GM21526 (cell line): ENCODE data around the gene MAD1L1.

Experiments used
- ATAC-seq: cut with Tn5 transposase; IDR thresholded peaks from one replicate; pipeline ENCODE4 v1.9.1; 2021; ENCODE audit warnings: moderate library complexity; ENCODE audit not compliant: unreplicated experiment, low FRiP score

MAD1L1 gene

GRCh38 chr7:2108071-2108455, 124.7 kb downstream of the MAD1L1 start:
- no peak for ATAC-seq

GRCh38 chr7:2107386-2108070, 125.2 kb downstream of the MAD1L1 start:
- no peak for ATAC-seq

- no peak for ATAC-seq
Measured at GRCh38 chr7:2106924-2107323, 125.8 kb downstream of the MAD1L1 start.

GRCh38 chr7:2106440-2106839, 126.3 kb downstream of the MAD1L1 start:
- no peak for ATAC-seq

- ATAC-seq, result no peak
Measured at GRCh38 chr7:2105917-2106316, 126.8 kb downstream of the MAD1L1 start.

- no peak for ATAC-seq
Measured at GRCh38 chr7:2105280-2105679, 127.5 kb downstream of the MAD1L1 start.

- ATAC-seq, result no peak
Measured at GRCh38 chr7:2104716-2105115, 128.0 kb downstream of the MAD1L1 start.

GRCh38 chr7:2104107-2104710, 128.5 kb downstream of the MAD1L1 start:
- ATAC-seq, result no peak

GRCh38 chr7:2103071-2103898, 129.5 kb downstream of the MAD1L1 start:
- no peak for ATAC-seq

- ATAC-seq, result no peak
Measured at GRCh38 chr7:2102375-2102723, 130.4 kb downstream of the MAD1L1 start.

GRCh38 chr7:2101630-2102374, 130.9 kb downstream of the MAD1L1 start:
- ATAC-seq, result no peak

GRCh38 chr7:2100278-2101208, 132.2 kb downstream of the MAD1L1 start:
- no peak for ATAC-seq

GRCh38 chr7:2099048-2099957, 133.4 kb downstream of the MAD1L1 start:
- ATAC-seq, result no peak

- no peak for ATAC-seq
Measured at GRCh38 chr7:2098496-2098895, 134.2 kb downstream of the MAD1L1 start.

GRCh38 chr7:2098056-2098455, 134.7 kb downstream of the MAD1L1 start:
- ATAC-seq, result no peak

- no peak for ATAC-seq
Measured at GRCh38 chr7:2097492-2097891, 135.3 kb downstream of the MAD1L1 start.

GRCh38 chr7:2096692-2097387, 135.9 kb downstream of the MAD1L1 start:
- no peak for ATAC-seq

- no peak for ATAC-seq
Measured at GRCh38 chr7:2095436-2095835, 137.3 kb downstream of the MAD1L1 start.
